ENCODE data around the gene FSTL4. TPM values are rescaled to one million over a fixed set of nuclear protein-coding genes. Genes with fewer than 3 reads are reported as not detected.

Gene FSTL4
- total and polyA plus RNA-seq, 2 of the 13 experiments (the other 11 are each of a cell fraction or from before 2014, with no cell fraction given) = 2.1 to 3.0 TPM

- H3K4me2 ChIP-seq (ENCODE audit: low read depth, low read length) = no peak overlapping the region
- no peak overlapping the region for H3K27ac ChIP-seq (ENCODE audit: extremely low read length, insufficient read depth, low read length)
- H4K20me1 ChIP-seq (ENCODE audit: insufficient read depth, low read length) = no peaks in the 10 kb centered on the region
- no peak overlapping the region for H3K4me3 ChIP-seq (replicated peaks in 1 of 3; ENCODE audit: insufficient read depth in 1 of 3, low read depth in 2 of 3, low read length in 3 of 3)
- H3K27me3 ChIP-seq (ENCODE audit: control insufficient read depth in 1 of 2, insufficient read depth in 2 of 2, low read length in 2 of 2) = peaks cover 1 to 21% of the 10 kb centered on the region in 2 experiments; a peak in 4 of 5 replicates
- TF ChIP-seq SP5 (CRISPR knock-in tag; IDR thresholded peaks at IDR 0.05; ENCODE audit: borderline replicate concordance, low read depth) = no peak
- no peak for TF ChIP-seq MTF1 (CRISPR knock-in tag; IDR thresholded peaks at IDR 0.05)
- TF ChIP-seq ZNF790 (CRISPR knock-in tag; IDR thresholded peaks at IDR 0.05; ENCODE audit: borderline replicate concordance) = no peak
- no peak for TF ChIP-seq BCL6 (CRISPR knock-in tag; IDR thresholded peaks at IDR 0.05)
- TF ChIP-seq ZKSCAN5 (CRISPR knock-in tag; IDR thresholded peaks at IDR 0.05) = no peak
- no peak overlapping the region for H2AFZ ChIP-seq (ENCODE audit: low read length)
- CTCF ChIA-PET (ENCODE audit: low intra/inter-chr PET ratio, low total read pairs) = no interaction called here
- no peak for DNase-seq (ENCODE audit: low spot score)
- no peaks in the 10 kb centered on the region for H3K36me3 ChIP-seq (replicated peaks in 1 of 2; ENCODE audit: control insufficient read depth in 1 of 2, insufficient read depth in 2 of 2, low read length in 2 of 2)
- in situ Hi-C loops (cut with HindIII; ENCODE audit: extremely low pct_ligation_motif_present, low pct_unique_long_range_greater_than_20kb) = no loop called here
- H3K4me1 ChIP-seq (ENCODE audit: insufficient read depth, low read length) = no peaks in the 10 kb centered on the region
- ATAC-seq = no peak
- WGBS (ENCODE audit: low lambda C conversion rate) = 25% methylated on average over 5 of the region's 10 CpGs
- POLR2A ChIA-PET = no interaction called here
- no peaks in the 10 kb centered on the region for H3K79me2 ChIP-seq (ENCODE audit: insufficient read depth, low read length)
- intact Hi-C loops (cut with micrococcal nuclease; ENCODE audit: unreplicated experiment) = no loop called here
- no peak overlapping the region for H3K9ac ChIP-seq (ENCODE audit: insufficient read depth, low read depth, low read length)
- no TSS peak for BruUV-seq (replicated peaks)
- no peaks in the 10 kb centered on the region for H3K9me3 ChIP-seq (ENCODE audit: low read length)
- no peak for FAIRE-seq
Observed at GRCh38 chr5:133399247-133399891, 213.0 kb downstream of the FSTL4 start.

GRCh38 chr5:133398646-133399101 lies 213.7 kb downstream of the FSTL4 start:
- in situ Hi-C loops (cut with HindIII; ENCODE audit: extremely low pct_ligation_motif_present, low pct_unique_long_range_greater_than_20kb) = no loop called here
- FAIRE-seq (no peak), ATAC-seq (no peak), DNase-seq (ENCODE audit: low spot score) (no peak)
- H3K27me3 ChIP-seq (ENCODE audit: control insufficient read depth in 1 of 2, insufficient read depth in 2 of 2, low read length in 2 of 2) = peaks cover 1 to 18% of the 10 kb centered on the region in 2 experiments; a peak in 4 of 5 replicates
- no peaks in the 10 kb centered on the region for H3K36me3 ChIP-seq (replicated peaks in 1 of 2; ENCODE audit: control insufficient read depth in 1 of 2, insufficient read depth in 2 of 2, low read length in 2 of 2)
- H4K20me1 ChIP-seq (ENCODE audit: insufficient read depth, low read length) = no peaks in the 10 kb centered on the region
- ChIA-PET CTCF (ENCODE audit: low intra/inter-chr PET ratio, low total read pairs) (no interaction called here), POLR2A (no interaction called here)
- no peak overlapping the region for H3K27ac ChIP-seq (ENCODE audit: extremely low read length, insufficient read depth, low read length)
- intact Hi-C loops (cut with micrococcal nuclease; ENCODE audit: unreplicated experiment) = no loop called here
- TF ChIP-seq SRSF1 (optimal IDR thresholded peaks at IDR 0.05; ENCODE audit: low read depth, low read length) (no peak), RAD21 (CRISPR knock-in tag; IDR thresholded peaks at IDR 0.05) (no peak), KLF13 (CRISPR knock-in tag; IDR thresholded peaks at IDR 0.05) (no peak), SCMH1 (CRISPR knock-in tag; IDR thresholded peaks at IDR 0.05; ENCODE audit: borderline replicate concordance) (no peak)
- TF ChIP-seq, protein P1, sequence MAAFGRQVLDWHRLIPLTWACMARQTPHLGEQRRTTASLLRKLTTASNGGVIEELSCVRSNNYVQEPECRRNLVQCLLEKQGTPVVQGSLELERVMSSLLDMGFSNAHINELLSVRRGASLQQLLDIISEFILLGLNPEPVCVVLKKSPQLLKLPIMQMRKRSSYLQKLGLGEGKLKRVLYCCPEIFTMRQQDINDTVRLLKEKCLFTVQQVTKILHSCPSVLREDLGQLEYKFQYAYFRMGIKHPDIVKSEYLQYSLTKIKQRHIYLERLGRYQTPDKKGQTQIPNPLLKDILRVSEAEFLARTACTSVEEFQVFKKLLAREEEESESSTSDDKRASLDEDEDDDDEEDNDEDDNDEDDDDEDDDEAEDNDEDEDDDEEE (CRISPR knock-in tag; IDR thresholded peaks at IDR 0.05) = no peak
- H3K9ac ChIP-seq (ENCODE audit: insufficient read depth, low read depth, low read length) = no peak overlapping the region
- BruUV-seq (replicated peaks) = no TSS peak
- H2AFZ ChIP-seq (ENCODE audit: low read length) = no peak overlapping the region
- no peak overlapping the region for H3K4me3 ChIP-seq (replicated peaks in 1 of 3; ENCODE audit: insufficient read depth in 1 of 3, low read depth in 2 of 3, low read length in 3 of 3)
- WGBS (ENCODE audit: low lambda C conversion rate) = 32% methylated on average over 6 of the region's 6 CpGs
- H3K4me1 ChIP-seq (ENCODE audit: insufficient read depth, low read length) = no peaks in the 10 kb centered on the region
- no peaks in the 10 kb centered on the region for H3K79me2 ChIP-seq (ENCODE audit: insufficient read depth, low read length)
- no peak overlapping the region for H3K4me2 ChIP-seq (ENCODE audit: low read depth, low read length)
- H3K9me3 ChIP-seq (ENCODE audit: low read length) = no peaks in the 10 kb centered on the region

Data from HepG2 (cell line).